Calu3 (cell line): ENCODE measurements around the gene BRI3. TPM values are rescaled to one million over a fixed set of nuclear protein-coding genes. Genes with fewer than 3 reads are reported as not detected.
A peak's percentile ranks its signal among the peaks of the same experiment; 100 is the strongest.

ENCODE experiments used
- BruUV-seq: library from RNA; stranded (reverse); fragments of 400-500 nt; replicated peaks from 2 replicates; lab custom pipeline; 2021; lab: Mats Ljungman, UMichigan
- CTCF ChIA-PET: fragments of 300-600 bp; sonication (Branson Sonifier 250); formaldehyde crosslinking; loops from one replicate; lab custom pipeline; 2022; ENCODE audit warnings: antibody characterized with exemption; lab: Charles Lee
- DNase-seq: peaks from one replicate; pipeline ENCODE4 v3.0.0; 2022
- H3K27ac Mint-ChIP-seq: one replicate; pipeline ENCODE4 v1.8.0; 2022; ENCODE audit warnings: mixed read lengths; ENCODE audit not compliant: unreplicated experiment
- H3K27me3 Mint-ChIP-seq: one replicate; pipeline ENCODE4 v1.8.0; 2022; ENCODE audit warnings: mixed read lengths; ENCODE audit not compliant: unreplicated experiment
- H3K36me3 Mint-ChIP-seq: one replicate; pipeline ENCODE4 v1.8.0; 2022; ENCODE audit warnings: mild to moderate bottlenecking, moderate library complexity, mixed read lengths; ENCODE audit not compliant: insufficient read depth, unreplicated experiment
- H3K4me1 Mint-ChIP-seq: one replicate; pipeline ENCODE4 v1.8.0; 2022; ENCODE audit warnings: mild to moderate bottlenecking, low read depth, mixed read lengths; ENCODE audit not compliant: unreplicated experiment
- H3K4me3 Mint-ChIP-seq: one replicate; pipeline ENCODE4 v1.8.0; 2022; ENCODE audit warnings: mild to moderate bottlenecking, low read depth, moderate library complexity, mixed read lengths; ENCODE audit not compliant: unreplicated experiment
- H3K9me3 Mint-ChIP-seq: one replicate; pipeline ENCODE4 v1.8.0; 2022; ENCODE audit warnings: low read depth, mixed read lengths; ENCODE audit not compliant: unreplicated experiment
- CTCF ChIP-seq: fragments of 200-600 bp; IDR thresholded peaks from one replicate; pipeline ENCODE4 v1.8.0; 2022; ENCODE audit warnings: antibody characterized with exemption; ENCODE audit not compliant: unreplicated experiment
- intact Hi-C: fragments of 100-400 bp; cut with micrococcal nuclease; formaldehyde crosslinking; loops from one replicate; pipeline ENCODE4 v1.10.0; 2022; ENCODE audit not compliant: unreplicated experiment
- total RNA-seq: library from RNA; stranded (reverse); gene quantifications from 2 replicates; pipeline ENCODE4 v1.2.3, GENCODE V29; 2022

Gene BRI3
- total RNA-seq, 1 experiment from 2014 or later = 101 TPM

DNA sequence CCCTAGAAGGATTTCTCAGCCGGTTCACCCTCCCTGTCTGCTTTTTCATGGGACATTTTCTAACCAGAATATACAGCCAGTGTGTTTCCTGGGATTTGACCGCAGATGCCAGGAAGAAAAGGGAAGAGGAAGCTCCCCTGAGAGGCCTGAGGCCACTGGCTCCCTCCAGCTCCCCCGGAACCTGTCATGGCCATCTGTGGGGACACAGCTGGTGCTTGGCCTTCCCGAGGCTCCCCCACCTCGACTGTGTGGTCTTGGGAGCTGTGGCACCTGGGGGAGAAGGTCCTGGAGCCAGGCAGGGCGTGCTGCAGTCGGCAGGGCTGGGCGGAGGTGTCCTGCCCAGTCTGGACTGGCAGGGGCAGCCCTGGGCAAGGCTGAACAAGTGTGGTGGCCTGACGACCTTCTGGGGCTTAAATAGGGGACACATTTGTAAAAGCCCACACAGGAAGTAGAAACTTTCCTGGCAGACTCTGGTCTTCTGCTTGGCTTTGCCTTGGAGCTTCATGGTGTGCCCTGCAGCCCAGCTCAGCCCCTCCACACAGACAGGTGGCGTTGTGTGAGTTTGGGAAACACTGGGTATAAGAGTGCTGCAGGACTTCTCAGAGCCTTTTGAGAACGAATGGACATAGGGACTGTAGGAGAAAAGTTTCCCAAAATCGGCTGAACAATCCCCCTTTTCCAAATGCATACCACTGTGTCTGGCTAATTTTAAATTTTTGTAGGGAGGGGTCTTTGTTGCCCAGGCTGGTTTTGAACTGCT, 6.8 kb downstream of the BRI3 start:
- Mint-ChIP-seq H3K4me1 (peaks cover 18% of the 10 kb centered on the region), H3K9me3 (no peaks in the 10 kb centered on the region), H3K27ac (no peak overlapping the region), H3K36me3 (peaks cover 86% of the 10 kb centered on the region), H3K4me3 (no peak overlapping the region), H3K27me3 (no peaks in the 10 kb centered on the region)
- no TSS peak for BruUV-seq
- intact Hi-C loops = loop anchor here (10.0 kb wide), 1 partner anchor 67 kb away; no protein-coding TSS in a partner anchor
- CTCF ChIA-PET = no interaction called here
- TF ChIP-seq CTCF = no peak
- no peak for DNase-seq

DNA sequence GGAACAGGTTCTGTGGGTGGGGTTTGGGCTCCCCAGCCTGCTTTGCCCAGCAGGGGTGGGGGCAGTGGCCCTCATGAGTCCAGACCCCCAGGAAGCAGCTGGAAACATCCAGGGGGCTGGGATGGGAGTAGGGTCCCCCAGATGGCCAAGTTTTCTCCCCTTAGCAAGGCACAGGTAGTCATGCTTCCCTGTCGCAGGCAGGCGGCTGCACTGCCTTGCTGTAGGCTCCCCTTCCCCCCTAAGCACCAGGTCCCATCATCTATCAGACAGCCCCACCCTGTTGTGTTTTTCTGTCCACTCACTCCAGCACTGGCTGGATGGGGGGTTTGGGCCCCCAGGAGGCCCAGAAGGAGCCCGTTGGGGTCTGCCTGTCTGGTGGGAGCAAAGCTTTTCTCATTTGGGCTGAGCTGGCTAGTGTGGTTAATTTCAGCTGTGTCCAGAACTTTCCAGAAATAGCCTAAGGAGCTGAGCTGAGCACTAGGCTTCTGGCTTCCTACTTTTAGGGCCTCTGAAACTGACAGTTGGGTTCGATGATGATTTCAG, 7.9 kb downstream of the BRI3 start:
- intact Hi-C loops = loop anchor here (10.0 kb wide), 1 partner anchor 65 kb away; no protein-coding TSS in a partner anchor
- peaks cover 14% of the 10 kb centered on the region for H3K4me1 Mint-ChIP-seq
- CTCF ChIA-PET = interaction anchor here (0.5 kb wide), 1 partner anchor 30 kb away, joined by 3 read pairs; no protein-coding TSS in a partner anchor
- H3K9me3 Mint-ChIP-seq = no peaks in the 10 kb centered on the region
- no peaks in the 10 kb centered on the region for H3K27me3 Mint-ChIP-seq
- H3K4me3 Mint-ChIP-seq = no peak overlapping the region
- H3K27ac Mint-ChIP-seq = no peak overlapping the region
- BruUV-seq = no TSS peak
- no peak for TF ChIP-seq CTCF
- peaks cover 83% of the 10 kb centered on the region for H3K36me3 Mint-ChIP-seq
- DNase-seq = no peak

GRCh38 chr7:98291717-98292116, 10.2 kb downstream of the BRI3 start:
- TSS peak; percentile 56 for BruUV-seq
- peaks cover 70% of the 10 kb centered on the region for H3K36me3 Mint-ChIP-seq
- CTCF ChIA-PET = no interaction called here
- no peaks in the 10 kb centered on the region for H3K27me3 Mint-ChIP-seq
- no peak for DNase-seq
- H3K4me1 Mint-ChIP-seq = peaks cover 5% of the 10 kb centered on the region
- intact Hi-C loops = no loop called here
- no peak overlapping the region for H3K27ac Mint-ChIP-seq
- TF ChIP-seq CTCF = no peak
- H3K4me3 Mint-ChIP-seq = no peak overlapping the region
- H3K9me3 Mint-ChIP-seq = no peaks in the 10 kb centered on the region

DNA sequence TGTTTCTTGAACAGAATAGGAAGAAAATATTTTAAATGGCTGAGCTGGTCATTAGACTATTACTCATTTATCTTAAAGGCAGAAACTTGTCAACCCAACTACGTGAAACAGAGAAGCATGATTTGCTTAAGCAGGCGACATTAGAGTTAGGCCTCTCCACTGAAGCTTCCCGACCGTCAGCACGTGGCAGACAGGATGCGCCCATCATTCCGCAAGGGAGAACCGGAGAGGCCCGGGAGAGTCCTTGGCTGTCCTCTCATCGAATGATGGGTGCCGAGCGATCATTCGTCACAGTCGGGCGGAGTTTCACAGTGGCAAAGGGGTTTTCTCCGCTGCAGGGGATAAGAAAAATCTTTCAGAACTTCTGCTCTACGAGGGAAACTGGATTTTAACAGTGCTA, 11.8 kb downstream of the BRI3 start:
- no peak for TF ChIP-seq CTCF
- BruUV-seq = no TSS peak
- CTCF ChIA-PET = no interaction called here
- Mint-ChIP-seq H3K4me3 (no peak overlapping the region), H3K27me3 (no peaks in the 10 kb centered on the region), H3K9me3 (no peaks in the 10 kb centered on the region), H3K27ac (no peak overlapping the region), H3K36me3 (peaks cover 66% of the 10 kb centered on the region), H3K4me1 (no peaks in the 10 kb centered on the region)
- intact Hi-C loops = no loop called here
- DNase-seq = no peak
